Activated T-helper 1 cell treated with anti-CD3 and anti-CD28 coated beads, Interleukin-12 subunit alpha, Interleukin-12 subunit beta, Interleukin-2, Interleukin-4 antibody, amounts not matched to agents 30 ng/mL and 10 ng/mL and 1 ng/mL, durations not matched to agents 14 hours and 24 hours and 36 hours (primary cell): Measurements from ENCODE around the gene BRF1. TPM values are rescaled to one million over a fixed set of nuclear protein-coding genes. Genes with fewer than 3 reads are reported as not detected.
"Not testable (repeated sequence)": the region's sequence is repeated elsewhere in the genome, so short reads cannot be mapped to it uniquely, and the experiment has no call there.

Experiments
- DNase-seq: peaks from one replicate; pipeline ENCODE4 v3.0.0; 2021; ENCODE audit warnings: low spot score
- H3K27ac Mint-ChIP-seq: one replicate; pipeline ENCODE4 v1.8.0; 2021; ENCODE audit warnings: mild to moderate bottlenecking, mixed read lengths
- H3K27me3 Mint-ChIP-seq: one replicate; pipeline ENCODE4 v1.8.0; 2022; ENCODE audit warnings: mild to moderate bottlenecking, moderate library complexity, mixed read lengths; ENCODE audit not compliant: insufficient read depth
- H3K36me3 Mint-ChIP-seq: one replicate; pipeline ENCODE4 v1.8.0; 2021; ENCODE audit warnings: low read depth, mixed read lengths
- H3K4me1 Mint-ChIP-seq: one replicate; pipeline ENCODE4 v1.8.0; 2021; ENCODE audit warnings: low read depth, mixed read lengths
- H3K4me3 Mint-ChIP-seq: one replicate; pipeline ENCODE4 v1.8.0; 2021; ENCODE audit warnings: mild to moderate bottlenecking, moderate library complexity, mixed read lengths
- H3K9me3 Mint-ChIP-seq: one replicate; pipeline ENCODE4 v1.8.0; 2021; ENCODE audit warnings: mixed read lengths
- intact Hi-C: fragments of 100-400 bp; cut with micrococcal nuclease; formaldehyde crosslinking; loops from one replicate; pipeline ENCODE4 v1.15.1; 2024
- total RNA-seq: library from RNA; stranded (reverse); gene quantifications from 2 replicates; pipeline ENCODE4 v1.2.3, GENCODE V29; 2022

The BRF1 gene
- total RNA-seq, 1 donor from 2014 or later: 46.9 TPM

GRCh38 chr14:105304565-105304964, 3.8 kb upstream of the BRF1 start:
- peak overlapping the region; percentile 52 for H3K27ac Mint-ChIP-seq

GRCh38 chr14:105303949-105304348, 3.1 kb upstream of the BRF1 start:
- Mint-ChIP-seq H3K4me1 (peaks cover 31% of the 10 kb centered on the region), H3K9me3 (no peaks in the 10 kb centered on the region), H3K36me3 (peaks cover 2% of the 10 kb centered on the region), H3K27me3 (peaks cover 4% of the 10 kb centered on the region), H3K27ac (no peak overlapping the region), H3K4me3 (no peak overlapping the region)
- intact Hi-C loops: loop anchor here (5.0 to 10.0 kb wide), 4 partner anchors 48 to 212 kb away; partner anchors contain the start of genes BTBD6 and NUDT14
- DNase-seq: no peak

More at GRCh38 chr14:105304565-105304964, 3.8 kb upstream of the BRF1 start:
- H3K36me3 Mint-ChIP-seq: peaks cover 2% of the 10 kb centered on the region
- no peak for DNase-seq
- intact Hi-C loops: loop anchor here (5.0 to 10.0 kb wide), 4 partner anchors 48 to 212 kb away; partner anchors contain the start of genes BTBD6 and NUDT14
- peaks cover 4% of the 10 kb centered on the region for H3K27me3 Mint-ChIP-seq
- peaks cover 27% of the 10 kb centered on the region for H3K4me1 Mint-ChIP-seq
- no peak overlapping the region for H3K4me3 Mint-ChIP-seq
- no peaks in the 10 kb centered on the region for H3K9me3 Mint-ChIP-seq

GRCh38 chr14:105301915-105302249, 1.1 kb upstream of the BRF1 start:
- intact Hi-C loops: loop anchor here (1.0 to 10.0 kb wide), 10 partner anchors 9 to 549 kb away; partner anchors contain the start of genes BTBD6, CDCA4, NUDT14 and PACS2
- not testable (repeated sequence) for H3K27ac Mint-ChIP-seq, H3K36me3 Mint-ChIP-seq, H3K9me3 Mint-ChIP-seq, H3K27me3 Mint-ChIP-seq, DNase-seq
- Mint-ChIP-seq H3K4me3 (peak overlapping the region; percentile 91), H3K4me1 (peaks cover 36% of the 10 kb centered on the region)

GRCh38 chr14:105301103-105301914, 508 bp upstream of the BRF1 start:
- no peaks in the 10 kb centered on the region for H3K9me3 Mint-ChIP-seq
- H3K27me3 Mint-ChIP-seq: peaks cover 4% of the 10 kb centered on the region
- intact Hi-C loops: loop anchor here (1.0 to 10.0 kb wide), 10 partner anchors 8 to 549 kb away; partner anchors contain the start of genes BTBD6, CDCA4, NUDT14 and PACS2
- peaks cover 36% of the 10 kb centered on the region for H3K4me1 Mint-ChIP-seq
- H3K36me3 Mint-ChIP-seq: peaks cover 6% of the 10 kb centered on the region
- peak overlapping the region; percentile 91 for H3K4me3 Mint-ChIP-seq
- peak; percentile 95 for DNase-seq
- H3K27ac Mint-ChIP-seq: peak overlapping the region; percentile 89

- Mint-ChIP-seq H3K27ac (peak overlapping the region; percentile 91), H3K27me3 (peaks cover 4% of the 10 kb centered on the region), H3K4me1 (peaks cover 31% of the 10 kb centered on the region), H3K36me3 (peaks cover 6% of the 10 kb centered on the region), H3K4me3 (peak overlapping the region; percentile 91), H3K9me3 (no peaks in the 10 kb centered on the region)
- DNase-seq: peak; percentile 24
- intact Hi-C loops: loop anchor here (2.0 to 10.0 kb wide), 5 partner anchors 52 to 547 kb away; partner anchors contain the start of genes BTBD6, NUDT14 and SIVA1
These were observed 903 bp downstream of the BRF1 start for GRCh38 chr14:105299654-105300541.

GRCh38 chr14:105297311-105297710, 3.5 kb downstream of the BRF1 start:
- H3K27me3 Mint-ChIP-seq, H3K27ac Mint-ChIP-seq, intact Hi-C loops, H3K4me3 Mint-ChIP-seq, H3K9me3 Mint-ChIP-seq, DNase-seq: not testable (repeated sequence)
- H3K4me1 Mint-ChIP-seq: peaks cover 40% of the 10 kb centered on the region
- peaks cover 11% of the 10 kb centered on the region for H3K36me3 Mint-ChIP-seq

- Mint-ChIP-seq H3K27ac (peak overlapping the region; percentile 97), H3K4me3 (peak overlapping the region; percentile 76), H3K9me3 (no peaks in the 10 kb centered on the region), H3K27me3 (no peaks in the 10 kb centered on the region), H3K36me3 (peaks cover 9% of the 10 kb centered on the region), H3K4me1 (peaks cover 44% of the 10 kb centered on the region)
- intact Hi-C loops: no loop called here
- peak; percentile 73 for DNase-seq
These were observed 6.6 kb downstream of the BRF1 start for GRCh38 chr14:105294142-105294597.

- H3K4me1 Mint-ChIP-seq: peaks cover 40% of the 10 kb centered on the region
- DNase-seq: peak; percentile 40
- intact Hi-C loops: loop anchor here (1.0 kb wide), 1 partner anchor 8 kb away; the partner anchor contains the start of gene BRF1
These were observed 7.7 kb downstream of the BRF1 start for GRCh38 chr14:105292826-105293711.

GRCh38 chr14:105290621-105291346, 10.0 kb downstream of the BRF1 start:
- Mint-ChIP-seq H3K27me3 (no peaks in the 10 kb centered on the region), H3K4me3 (peak overlapping the region; percentile 34), H3K4me1 (peaks cover 40% of the 10 kb centered on the region), H3K9me3 (no peaks in the 10 kb centered on the region), H3K36me3 (peaks cover 7% of the 10 kb centered on the region), H3K27ac (peak overlapping the region; percentile 55)
- DNase-seq: no peak
- intact Hi-C loops: no loop called here

More at GRCh38 chr14:105292826-105293711, 7.7 kb downstream of the BRF1 start:
- no peaks in the 10 kb centered on the region for H3K27me3 Mint-ChIP-seq
- peak overlapping the region; percentile 71 for H3K4me3 Mint-ChIP-seq
- H3K9me3 Mint-ChIP-seq: no peaks in the 10 kb centered on the region
- H3K27ac Mint-ChIP-seq: peak overlapping the region; percentile 97
- H3K36me3 Mint-ChIP-seq: peaks cover 6% of the 10 kb centered on the region

GRCh38 chr14:105288936-105289335, 11.9 kb downstream of the BRF1 start:
- H3K27me3 Mint-ChIP-seq, intact Hi-C loops, DNase-seq, H3K4me3 Mint-ChIP-seq, H3K9me3 Mint-ChIP-seq, H3K36me3 Mint-ChIP-seq, H3K27ac Mint-ChIP-seq: not testable (repeated sequence)
- H3K4me1 Mint-ChIP-seq: peaks cover 42% of the 10 kb centered on the region

GRCh38 chr14:105287249-105288102, 13.3 kb downstream of the BRF1 start:
- H3K27me3 Mint-ChIP-seq: no peaks in the 10 kb centered on the region
- H3K27ac Mint-ChIP-seq: no peak overlapping the region
- H3K4me1 Mint-ChIP-seq: peaks cover 36% of the 10 kb centered on the region
- H3K36me3 Mint-ChIP-seq: peaks cover 10% of the 10 kb centered on the region
- intact Hi-C loops: no loop called here
- no peaks in the 10 kb centered on the region for H3K9me3 Mint-ChIP-seq
- H3K4me3 Mint-ChIP-seq: no peak overlapping the region
- DNase-seq: no peak
